Stimulated activated CD4-positive, alpha-beta T cell treated with anti-CD3 and anti-CD28 coated beads, Interleukin-15, amount 100 ng/mL, for 48 hours (primary cell): ENCODE results near the gene JAZF1.

ENCODE experiments used
- DNase-seq, 2 donors: peaks; one replicate each; pipeline ENCODE4 v3.0.0-alpha.2; 2020; ENCODE audit warnings: low read depth in 2 of 2

Gene JAZF1

GRCh38 chr7:28165961-28166955 lies 14.3 kb downstream of the JAZF1 start:
- no peak for DNase-seq

- no peak for DNase-seq
Observed at GRCh38 chr7:28165261-28165660, 15.3 kb downstream of the JAZF1 start.

GRCh38 chr7:28163949-28164348 lies 16.6 kb downstream of the JAZF1 start:
- DNase-seq: no peak

GRCh38 chr7:28161331-28161730 lies 19.3 kb downstream of the JAZF1 start:
- no peak for DNase-seq

GRCh38 chr7:28160551-28160991 lies 20.0 kb downstream of the JAZF1 start:
- no peak for DNase-seq

GRCh38 chr7:28157831-28158416 lies 22.7 kb downstream of the JAZF1 start:
- DNase-seq: no peak

GRCh38 chr7:28157076-28157745 lies 23.4 kb downstream of the JAZF1 start:
- no peak for DNase-seq

GRCh38 chr7:28156401-28156800 lies 24.2 kb downstream of the JAZF1 start:
- no peak for DNase-seq

- no peak for DNase-seq
Observed at GRCh38 chr7:28155964-28156363, 24.6 kb downstream of the JAZF1 start.

- no peak for DNase-seq
Observed at GRCh38 chr7:28155019-28155660, 25.5 kb downstream of the JAZF1 start.

- no peak for DNase-seq
Observed at GRCh38 chr7:28152594-28152993, 28.0 kb downstream of the JAZF1 start.

GRCh38 chr7:28151965-28152364 lies 28.6 kb downstream of the JAZF1 start:
- no peak for DNase-seq

GRCh38 chr7:28149291-28150101 lies 31.1 kb downstream of the JAZF1 start:
- no peak for DNase-seq

- DNase-seq: no peak
Observed at GRCh38 chr7:28145931-28146330, 34.7 kb downstream of the JAZF1 start.

- DNase-seq: no peak
Observed at GRCh38 chr7:28145090-28145626, 35.4 kb downstream of the JAZF1 start.

GRCh38 chr7:28144266-28144665 lies 36.3 kb downstream of the JAZF1 start:
- no peak for DNase-seq

GRCh38 chr7:28142650-28143049 lies 37.9 kb downstream of the JAZF1 start:
- no peak for DNase-seq

- no peak for DNase-seq
Observed at GRCh38 chr7:28140979-28141378, 39.6 kb downstream of the JAZF1 start.

GRCh38 chr7:28138837-28139236 lies 41.8 kb downstream of the JAZF1 start:
- DNase-seq: no peak

GRCh38 chr7:28137463-28137862 lies 43.1 kb downstream of the JAZF1 start:
- no peak for DNase-seq

GRCh38 chr7:28136885-28137284 lies 43.7 kb downstream of the JAZF1 start:
- no peak for DNase-seq
